HG02943 (cell line): Measurements from ENCODE around the gene CDK5.

Source experiments
- ATAC-seq: cut with Tn5 transposase; IDR thresholded peaks from one replicate; pipeline ENCODE4 v1.9.1; 2021; ENCODE audit warnings: mild to moderate bottlenecking, low read depth, moderate library complexity; ENCODE audit not compliant: unreplicated experiment

CDK5 gene

GRCh38 chr7:151087245-151088018 lies 29.7 kb upstream of the CDK5 start:
- ATAC-seq: peak; percentile 39

DNA sequence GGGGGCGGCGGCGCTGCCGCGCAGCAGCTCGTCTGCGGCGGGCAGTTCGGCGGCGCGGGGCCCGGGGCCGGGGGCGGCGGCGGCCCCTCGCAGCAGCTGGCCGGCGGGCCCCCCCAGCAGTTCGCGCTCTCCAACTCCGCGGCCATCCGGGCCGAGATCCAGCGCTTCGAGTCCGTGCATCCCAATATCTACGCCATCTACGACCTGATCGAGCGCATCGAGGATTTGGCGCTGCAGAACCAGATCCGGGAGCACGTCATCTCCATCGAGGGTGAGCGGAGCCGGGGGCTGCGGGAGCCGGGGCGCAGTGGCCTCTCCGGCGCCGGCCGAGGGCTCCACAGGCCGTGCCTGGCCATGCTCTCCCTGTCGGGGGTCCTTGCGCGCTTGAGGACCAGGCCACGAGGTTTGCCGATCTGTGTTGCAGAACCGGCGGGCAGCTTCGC lies 29.1 kb upstream of the CDK5 start:
- ATAC-seq: no peak

DNA sequence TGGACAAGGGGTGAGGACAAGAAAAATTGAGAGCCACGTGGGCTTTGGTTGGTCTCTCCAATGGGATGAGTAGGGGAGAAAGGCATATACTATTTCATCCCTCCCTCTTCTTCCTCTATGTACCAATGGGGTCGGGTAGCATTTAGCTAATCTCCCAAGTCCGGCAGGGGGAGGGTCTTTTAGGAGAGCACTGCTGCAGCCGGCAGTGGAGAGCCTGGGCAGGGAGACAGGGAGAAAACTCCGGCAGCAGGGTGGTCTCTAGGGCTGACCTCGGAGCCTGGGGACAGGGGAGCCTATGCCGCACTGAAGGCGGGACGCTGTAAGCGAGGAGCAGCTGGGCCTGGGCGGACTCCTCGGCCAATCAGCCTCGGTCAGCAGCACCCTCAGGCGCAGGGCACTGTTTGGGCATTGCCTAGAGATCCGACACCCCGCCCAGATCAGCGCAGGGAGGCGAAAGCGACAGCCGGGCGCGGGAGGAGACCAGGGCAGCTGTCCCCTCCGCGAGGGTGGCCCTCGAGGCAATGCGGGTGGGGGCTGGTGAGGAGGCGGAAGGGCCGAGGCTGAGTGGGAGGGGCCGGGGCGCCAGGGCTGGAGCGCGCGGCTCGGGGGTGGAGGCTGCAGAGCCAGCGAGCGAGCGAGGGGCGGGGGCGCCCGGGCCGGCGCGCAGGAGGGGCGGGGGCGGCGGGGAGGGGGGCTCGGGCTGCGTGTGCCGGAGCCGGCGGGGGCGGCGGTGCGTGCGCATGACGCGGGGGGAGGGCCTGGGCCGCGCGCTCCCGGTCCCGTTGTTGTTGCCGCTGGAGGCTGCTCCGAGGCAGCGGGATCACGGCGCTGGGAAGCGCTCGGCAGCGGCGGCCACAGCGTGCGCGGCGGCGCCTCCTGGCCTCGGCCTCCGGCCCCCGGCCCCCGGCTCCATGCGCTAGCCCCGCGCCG lies 28.3 kb upstream of the CDK5 start, which contains the start of gene AGAP3:
Gene AGAP3, plus strand, starts transcription at position 785 of the 930 bp plus-strand sequence. CDS start 267 bp downstream, outside the sequence.
- no peak for ATAC-seq

DNA sequence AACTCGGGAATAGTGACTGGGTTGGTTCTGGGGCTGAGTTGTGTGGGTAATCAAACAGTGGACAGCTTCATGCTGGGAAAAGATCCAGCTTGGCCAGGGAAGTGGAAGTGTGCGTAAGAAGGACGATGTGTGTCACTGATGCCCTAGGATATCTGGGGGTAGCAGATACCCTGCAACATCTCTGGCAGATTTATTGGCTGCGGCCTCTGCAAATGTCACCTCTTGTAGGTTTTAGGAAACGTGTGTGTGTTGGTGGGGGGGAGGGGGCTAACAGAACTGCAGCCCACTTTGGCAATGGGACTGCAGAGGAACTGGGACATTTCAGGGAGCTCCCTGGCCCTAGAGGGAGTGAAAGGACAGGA lies 27.6 kb upstream of the CDK5 start:
- ATAC-seq: no peak

DNA sequence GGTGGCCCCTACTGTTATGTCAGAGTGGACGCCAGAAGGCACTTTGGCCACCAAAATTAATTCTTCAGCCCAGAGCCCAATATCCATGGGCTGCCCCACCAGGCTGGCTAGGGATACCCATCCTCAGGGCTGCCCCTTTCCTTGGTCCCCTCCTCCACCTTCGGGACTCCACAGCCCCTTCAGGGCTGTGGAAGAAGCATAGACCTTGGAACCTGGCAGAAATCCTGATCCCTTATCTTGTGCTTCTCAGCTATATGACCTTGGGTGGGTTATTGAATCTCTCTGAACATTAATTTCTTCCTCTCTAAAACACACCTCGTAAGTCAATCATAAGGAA lies 26.1 kb upstream of the CDK5 start:
- ATAC-seq: no peak

DNA sequence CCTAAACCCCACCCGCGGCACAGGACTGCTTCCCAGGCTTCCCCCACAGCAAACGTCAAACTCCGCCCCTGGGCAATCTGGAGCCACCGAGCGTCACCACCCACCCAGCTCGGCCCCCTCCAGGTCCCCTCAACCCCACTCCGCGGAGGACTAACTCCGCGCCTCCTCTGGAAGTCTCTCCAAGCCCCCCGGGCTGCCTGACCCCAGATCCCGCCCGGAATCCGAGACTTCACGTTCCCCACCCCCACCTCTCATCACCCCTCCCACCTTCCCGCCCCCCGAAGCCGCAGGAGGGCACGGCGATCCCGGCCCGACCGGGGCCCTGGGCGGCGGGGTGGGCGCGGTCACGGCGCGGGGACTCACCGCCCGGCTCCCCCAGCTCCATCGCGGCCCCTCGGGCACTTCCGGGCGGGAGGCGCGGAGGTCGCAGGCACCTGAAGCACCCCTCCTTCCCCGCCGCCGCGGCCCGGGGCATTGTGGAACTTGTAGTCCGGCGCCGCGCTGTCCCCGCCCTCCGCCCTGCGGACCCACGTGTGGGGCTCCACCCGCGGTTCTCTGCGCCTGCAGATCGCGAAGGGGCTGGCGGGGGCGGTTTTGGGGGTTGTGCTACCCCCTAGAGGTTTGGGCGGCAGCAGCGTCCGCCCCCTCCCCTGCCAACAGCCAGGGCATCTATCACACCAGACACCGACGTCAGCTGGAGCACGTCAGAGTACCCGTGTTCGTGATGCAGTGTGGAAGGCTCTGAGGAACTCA lies 25.6 kb upstream of the CDK5 start, which contains the start of gene TMUB1:
Gene TMUB1, minus strand, starts transcription at position 423 of the 753 bp plus-strand sequence. CDS start 930 bp downstream, outside the sequence.
- peak; percentile 44 for ATAC-seq

DNA sequence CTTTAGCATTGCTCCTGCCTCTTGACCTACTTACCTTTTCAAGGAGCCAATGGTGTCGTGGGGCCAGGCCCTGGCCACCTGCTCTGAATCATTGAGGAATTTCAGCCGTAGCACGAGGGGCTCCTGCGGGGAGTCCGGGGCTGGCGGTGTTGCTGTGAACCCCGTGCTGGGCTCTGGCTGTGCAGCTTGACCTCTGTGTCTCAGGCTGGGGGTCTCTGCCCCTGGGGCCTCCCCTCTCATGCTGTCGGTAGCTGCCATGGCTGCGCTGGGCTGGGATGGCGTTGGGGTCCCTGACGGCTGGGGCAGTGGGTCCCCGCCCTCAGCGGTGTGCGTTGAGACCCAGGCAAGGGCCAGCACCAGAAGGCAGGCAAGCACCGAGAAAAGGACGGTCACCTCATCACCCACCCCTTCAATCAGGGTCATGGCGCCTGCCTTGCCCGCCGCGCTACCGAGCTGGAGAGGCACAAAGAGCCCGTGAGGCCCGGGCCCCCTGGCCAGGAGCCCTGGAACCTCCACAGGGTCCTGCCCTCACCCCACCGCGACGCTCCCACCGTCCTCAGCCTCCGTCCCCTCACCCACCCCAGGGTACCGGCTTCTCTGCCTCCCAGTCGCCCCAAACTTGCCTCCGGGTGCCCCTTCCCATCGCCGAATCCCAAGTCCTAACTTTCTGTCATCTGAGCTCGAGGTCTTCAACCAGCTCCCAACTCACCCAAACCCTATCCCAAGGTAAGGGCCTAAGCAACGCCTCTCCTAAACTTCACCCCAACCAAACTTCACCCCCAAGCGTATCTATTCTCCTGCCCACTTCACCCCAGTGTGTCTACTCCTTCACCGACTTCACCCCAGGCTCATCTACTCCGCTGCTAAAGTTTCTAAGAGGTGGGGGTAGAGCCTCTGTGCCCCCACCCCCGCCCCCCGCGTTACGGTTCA lies 24.7 kb upstream of the CDK5 start:
- no peak for ATAC-seq

GRCh38 chr7:151081170-151082101 lies 23.7 kb upstream of the CDK5 start:
- peak; percentile 1 for ATAC-seq

DNA sequence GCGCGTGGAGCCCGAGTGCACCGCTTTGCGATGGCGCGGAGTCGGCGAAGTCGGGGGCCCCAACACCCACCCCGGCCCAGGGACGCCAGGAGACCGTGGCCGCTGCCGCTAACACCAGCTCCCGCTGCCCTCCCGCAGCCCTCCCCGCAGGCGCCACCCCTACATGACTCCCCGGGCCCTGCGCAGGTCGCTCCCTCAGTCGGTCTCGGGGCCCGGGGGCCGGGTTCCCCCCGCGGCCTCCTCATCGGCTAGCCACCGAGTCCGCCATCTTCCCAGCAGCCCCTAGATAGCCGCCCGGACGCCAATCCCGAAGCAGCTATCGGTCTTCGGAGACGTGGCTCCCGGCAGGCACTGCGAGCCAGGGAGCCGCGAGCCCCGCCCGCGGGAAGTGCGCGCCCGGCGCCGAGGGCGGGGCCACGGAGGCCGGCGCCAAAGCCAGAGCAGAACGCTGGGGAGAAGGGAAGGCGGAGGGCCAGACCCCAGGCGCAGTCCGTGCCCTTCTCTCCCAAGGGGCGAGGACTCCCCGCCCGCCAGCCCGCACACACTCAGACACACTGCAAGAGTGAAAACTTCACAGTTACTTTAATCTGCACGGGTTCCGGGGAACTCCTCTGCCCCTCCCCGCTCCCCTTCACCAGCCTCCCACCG lies 22.9 kb upstream of the CDK5 start, which contains the start of gene FASTK:
Gene FASTK, minus strand, starts transcription at position 288 of the 648 bp plus-strand sequence. Its CDS starts 43 bp downstream, at position 245.
- ATAC-seq: peak; percentile 60

GRCh38 chr7:151080067-151080521 lies 22.4 kb upstream of the CDK5 start:
- peak; percentile 6 for ATAC-seq

DNA sequence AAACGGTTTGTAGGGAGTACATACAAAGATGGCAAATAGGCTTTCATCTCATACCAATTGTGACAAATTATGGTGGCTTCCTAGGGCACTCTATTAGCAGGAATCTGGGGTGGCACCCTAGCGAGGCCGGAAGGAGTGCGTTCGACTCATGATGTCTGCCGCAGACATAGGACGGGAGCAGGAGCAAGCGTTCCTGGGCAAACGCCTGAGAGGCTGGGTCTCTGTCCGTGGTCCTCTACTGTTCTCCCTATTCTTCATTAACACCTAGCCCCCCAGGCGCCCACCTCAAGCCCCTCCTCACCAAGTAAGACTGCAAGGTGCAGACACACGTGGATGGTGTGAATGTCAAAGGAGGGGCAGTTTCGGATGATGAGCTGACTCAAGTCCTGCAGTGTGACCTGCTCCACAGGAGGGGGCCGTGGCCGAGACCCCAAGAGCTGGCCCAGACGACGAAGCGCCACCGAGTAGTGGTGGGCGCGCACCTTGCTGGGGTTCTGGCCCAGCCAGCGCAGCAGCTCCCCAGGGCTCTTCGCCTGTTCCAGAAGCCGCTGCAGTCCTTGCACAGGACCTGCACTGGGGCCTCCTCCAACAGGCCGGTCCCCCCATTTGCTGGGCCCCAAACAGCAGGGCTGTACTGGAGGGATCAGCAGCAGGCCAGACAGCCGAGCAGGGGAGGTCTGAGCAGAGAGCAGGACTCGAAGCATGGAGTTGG lies 21.7 kb upstream of the CDK5 start:
- no peak for ATAC-seq

- no peak for ATAC-seq
Observed at GRCh38 chr7:151078233-151079040, 20.7 kb upstream of the CDK5 start.

DNA sequence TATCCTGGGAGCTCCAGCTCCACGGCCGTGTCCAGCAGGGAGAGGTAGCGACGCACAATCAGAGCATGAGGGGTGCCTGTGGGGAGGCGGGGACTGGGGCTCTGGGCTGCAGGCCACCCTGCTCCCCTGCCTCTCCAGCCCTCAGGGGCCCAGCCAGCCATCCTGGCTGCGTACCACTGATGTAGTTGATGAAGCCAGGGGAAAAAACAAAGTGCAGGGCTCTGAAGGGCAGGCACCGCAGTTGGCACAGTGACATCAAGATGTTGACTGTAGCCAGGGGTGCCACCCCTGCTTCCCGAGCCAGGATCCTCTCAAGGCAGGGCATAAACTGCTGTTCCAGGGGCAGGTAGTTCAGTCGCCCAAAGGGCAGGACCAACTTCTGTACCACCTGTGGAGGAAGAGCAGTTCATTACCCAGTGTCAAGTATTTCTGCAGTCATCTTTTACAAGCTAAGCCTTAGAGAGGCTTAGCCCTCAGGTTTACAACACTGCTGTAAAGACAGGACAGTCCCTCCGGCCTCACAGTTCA lies 20.1 kb upstream of the CDK5 start:
- no peak for ATAC-seq

DNA sequence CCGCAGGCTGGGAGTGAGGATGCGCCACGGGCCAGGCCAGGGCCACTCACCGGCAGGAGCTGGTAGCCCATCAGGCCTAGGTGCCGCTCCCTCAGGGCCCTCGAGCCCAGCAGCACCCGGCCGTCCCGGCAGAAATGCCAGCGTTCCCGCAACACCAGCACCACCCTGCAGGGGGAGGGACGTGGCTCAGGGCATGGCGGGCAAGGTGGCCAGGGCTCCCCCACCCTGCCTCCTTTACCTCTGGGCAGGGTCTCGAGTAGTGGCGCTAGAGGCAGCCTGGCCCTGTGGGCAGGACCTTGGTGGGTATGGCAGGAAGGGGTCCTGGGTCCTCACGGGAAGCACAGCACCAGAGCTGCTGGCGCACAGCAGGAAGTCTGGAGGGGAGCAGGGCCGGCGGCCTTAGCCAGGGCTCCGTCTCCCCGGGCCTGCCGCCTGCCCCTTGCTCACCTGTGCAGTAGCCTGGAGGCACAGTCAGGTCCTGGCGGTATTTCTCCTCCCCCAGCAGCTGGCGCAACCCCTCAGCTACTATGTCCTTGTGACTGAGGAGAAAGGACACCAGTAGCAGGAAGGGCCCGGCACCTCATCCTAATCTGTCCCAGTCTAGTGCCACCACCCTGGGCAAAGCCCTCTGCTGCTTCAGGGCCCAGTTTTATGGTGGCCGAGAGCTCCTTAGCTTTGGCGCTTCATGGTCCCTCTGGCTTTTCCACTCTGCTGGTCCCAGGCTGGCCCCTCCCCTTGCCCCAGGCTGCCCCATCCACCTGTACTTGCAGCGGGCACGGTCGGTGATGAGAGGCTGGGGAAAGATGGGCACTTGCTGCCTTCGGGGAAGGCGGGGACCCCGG lies 19.4 kb upstream of the CDK5 start:
- no peak for ATAC-seq

DNA sequence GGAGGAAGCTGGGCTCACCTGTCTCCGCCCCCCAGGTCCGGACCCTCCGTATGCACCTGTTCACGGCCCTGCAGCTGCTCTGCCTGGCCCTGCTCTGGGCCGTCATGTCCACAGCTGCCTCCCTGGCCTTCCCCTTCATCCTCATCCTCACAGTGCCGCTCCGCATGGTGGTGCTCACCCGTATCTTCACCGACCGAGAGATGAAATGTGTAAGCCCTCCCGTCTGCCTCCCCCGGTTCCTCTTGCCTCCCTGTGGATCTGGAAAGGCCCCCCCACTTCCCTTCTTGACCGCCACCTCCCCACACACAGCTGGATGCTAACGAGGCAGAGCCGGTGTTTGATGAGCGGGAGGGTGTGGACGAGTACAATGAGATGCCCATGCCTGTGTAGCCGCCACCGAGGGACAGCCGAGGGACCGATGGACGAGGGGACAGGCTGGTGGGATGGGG lies 18.3 kb upstream of the CDK5 start:
- no peak for ATAC-seq
